PFSK-1 (cell line): Measurements from ENCODE around the gene OTP.

Experiments used
- POLR2AphosphoS5 ChIP-seq: IDR thresholded peaks from 2 replicates; pipeline ENCODE4 v1.6.1; 2012; ENCODE audit warnings: low read depth, mild to moderate bottlenecking, control low read depth, low read length, moderate library complexity
- REST ChIP-seq, 2 experiments: IDR thresholded peaks; 2 replicates each; pipeline versions ENCODE4 v1.6.1 to v1.8.0; 2011 to 2012; ENCODE audit warnings: low read depth in 2 of 2, low read length in 2 of 2, control low read depth in 1 of 2, inconsistent platforms in 1 of 2, mild to moderate bottlenecking in 1 of 2, moderate library complexity in 1 of 2; ENCODE audit not compliant: insufficient read depth in 1 of 2
- TAF1 ChIP-seq: IDR thresholded peaks from 2 replicates; pipeline ENCODE4 v1.6.1; 2012; ENCODE audit warnings: low read length, control low read depth, borderline replicate concordance; ENCODE audit not compliant: insufficient read depth

DNA sequence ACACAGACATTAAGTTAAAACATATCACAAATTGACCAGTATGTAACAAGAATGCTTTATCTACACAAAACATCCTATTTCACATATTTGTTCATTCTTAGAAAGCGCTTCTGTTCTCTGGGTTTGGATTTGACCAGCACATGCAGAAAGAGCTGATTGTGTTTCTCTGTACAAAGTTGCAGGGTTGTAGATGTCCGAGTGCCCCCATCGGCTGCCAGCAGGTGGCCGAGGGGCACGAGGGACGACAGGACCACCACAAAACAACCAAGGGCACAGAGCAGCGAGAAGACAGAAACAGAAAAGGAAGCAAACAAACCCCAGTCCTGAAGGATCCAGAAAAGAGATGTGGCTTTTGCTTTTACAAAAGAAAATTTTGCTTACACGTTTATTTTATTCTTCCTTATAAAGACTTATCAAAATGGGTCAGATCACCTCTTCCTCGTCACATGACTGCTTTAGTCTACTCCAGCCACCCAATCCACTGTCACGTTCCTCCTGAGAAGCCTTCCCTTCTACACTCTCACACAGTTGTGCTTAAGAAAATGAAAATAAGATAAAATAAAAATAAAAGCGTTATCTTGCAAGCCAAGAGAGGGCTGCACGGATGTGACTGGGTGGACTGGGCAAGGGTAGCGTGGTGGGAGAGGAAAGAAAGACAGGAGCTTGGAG lies 9.5 kb downstream of the OTP start:
- no peak for TF ChIP-seq POLR2AphosphoS5
- no peak for TF ChIP-seq REST (IDR thresholded peaks at IDR 0.05; ENCODE audit: insufficient read depth in 1 of 2, low read depth in 2 of 2, low read length in 2 of 2)
- TF ChIP-seq TAF1 = no peak
